ES-I3 (cell line): ENCODE results near the gene SOCS2.

Source experiments
- H3K36me3 ChIP-seq: 2 replicates; pipeline ENCODE4 v1.6.1; 2013; ENCODE audit warnings: mild to moderate bottlenecking, low read length, control low read depth, moderate library complexity; ENCODE audit not compliant: insufficient read depth
- H3K4me1 ChIP-seq: 2 replicates; pipeline ENCODE4 v1.6.1; 2013; ENCODE audit warnings: mild to moderate bottlenecking, control low read depth, low read length; ENCODE audit not compliant: insufficient read depth
- H3K9ac ChIP-seq: 2 replicates; pipeline ENCODE4 v1.6.1; 2013; ENCODE audit warnings: low read depth, mild to moderate bottlenecking, low read length, moderate library complexity
- H3K9me3 ChIP-seq: 2 replicates; pipeline ENCODE4 v1.6.1; 2013; ENCODE audit warnings: mild to moderate bottlenecking, low read length, moderate library complexity; ENCODE audit not compliant: control insufficient read depth, insufficient read depth

The SOCS2 gene, protein sequence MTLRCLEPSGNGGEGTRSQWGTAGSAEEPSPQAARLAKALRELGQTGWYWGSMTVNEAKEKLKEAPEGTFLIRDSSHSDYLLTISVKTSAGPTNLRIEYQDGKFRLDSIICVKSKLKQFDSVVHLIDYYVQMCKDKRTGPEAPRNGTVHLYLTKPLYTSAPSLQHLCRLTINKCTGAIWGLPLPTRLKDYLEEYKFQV

DNA sequence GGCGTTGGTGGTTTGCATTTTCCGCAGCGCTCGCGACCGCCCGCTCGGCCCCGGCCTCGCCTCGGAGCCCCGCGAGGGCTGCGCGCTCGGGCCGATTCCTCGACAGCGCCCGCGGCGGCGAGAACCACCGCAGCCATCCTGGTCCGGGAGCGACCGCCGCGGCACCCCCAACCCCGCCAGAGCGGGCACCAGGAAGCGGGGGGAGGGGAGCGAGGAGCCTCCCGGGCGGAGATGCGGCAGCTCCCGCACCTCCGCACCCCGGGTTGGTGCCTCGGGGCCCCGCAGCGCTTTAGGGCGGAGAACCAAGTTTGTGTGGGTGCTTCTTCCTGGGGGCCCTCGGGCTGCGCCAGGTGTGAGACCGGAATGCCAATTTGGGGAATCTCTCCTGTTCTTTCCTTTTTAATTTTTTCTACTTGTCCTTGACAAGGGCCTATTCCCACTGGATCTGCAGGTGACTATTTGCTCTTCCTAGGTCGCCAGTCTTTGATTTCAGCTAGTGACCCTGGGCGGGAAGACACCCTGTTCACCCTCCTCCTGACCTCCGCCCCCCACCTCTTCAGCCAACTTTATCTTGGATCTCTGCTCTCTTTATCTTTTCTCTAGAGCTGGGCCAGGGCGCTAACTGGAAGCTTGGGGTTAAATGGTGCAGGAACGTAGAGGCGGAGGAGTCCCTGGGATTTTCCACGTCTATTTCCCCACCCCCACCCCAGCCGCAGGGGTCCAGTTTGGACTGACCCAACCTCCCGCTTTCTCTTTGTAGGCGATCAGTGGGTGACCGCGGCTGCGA, at the start of gene SOCS2:
SOCS2 (plus strand) TSS at position 751 of the 787 bp plus-strand sequence. CDS start 223 bp downstream, outside the sequence.
- Histone ChIP-seq H3K36me3 (peaks cover 10% of the 10 kb centered on the region; the same call in 1 of the 2 replicates), H3K9me3 (no peaks in the 10 kb centered on the region), H3K4me1 (peaks cover 15% of the 10 kb centered on the region), H3K9ac (peak within 1 kb of the TSS; percentile 82)

DNA sequence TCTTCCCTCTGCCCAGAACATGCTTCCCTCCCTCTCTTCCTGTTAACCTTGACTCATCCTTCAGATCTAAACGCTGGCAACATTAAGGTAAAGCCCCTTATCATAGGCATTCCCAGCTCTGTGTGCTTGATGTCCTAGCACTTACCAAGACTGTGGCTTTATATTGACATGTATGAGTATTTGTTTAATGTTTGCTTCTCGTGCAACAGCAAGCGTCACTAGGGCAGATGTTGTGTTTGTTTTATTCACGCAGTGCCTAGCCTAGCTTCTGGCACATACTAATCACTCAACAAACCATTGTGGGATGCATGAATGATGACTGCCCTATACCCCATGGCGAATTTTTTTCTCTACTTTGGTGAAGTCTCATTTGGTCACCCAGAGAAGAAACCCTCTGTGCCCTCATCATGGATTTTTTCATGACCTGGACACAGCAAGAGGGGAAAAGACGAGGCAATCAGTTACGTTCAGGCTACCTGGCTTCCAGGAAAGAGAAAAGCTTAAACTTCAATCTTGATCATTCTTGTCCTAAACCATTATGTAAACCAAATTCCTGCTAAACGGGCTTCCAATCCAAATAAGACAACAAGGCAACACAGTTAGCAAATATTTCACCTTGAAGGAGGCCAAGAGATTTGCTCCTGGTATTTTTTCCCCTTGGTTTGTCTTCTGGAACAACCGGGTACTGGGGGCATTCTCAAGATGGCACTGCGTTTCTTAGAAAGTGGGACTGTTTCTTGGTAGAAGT, 47.9 kb upstream of the SOCS2 start:
- Histone ChIP-seq H3K4me1 (peaks cover 4% of the 10 kb centered on the region; the same call in 1 of the 2 replicates), H3K36me3 (no peaks in the 10 kb centered on the region), H3K9ac (no peak overlapping the region), H3K9me3 (no peaks in the 10 kb centered on the region)

DNA sequence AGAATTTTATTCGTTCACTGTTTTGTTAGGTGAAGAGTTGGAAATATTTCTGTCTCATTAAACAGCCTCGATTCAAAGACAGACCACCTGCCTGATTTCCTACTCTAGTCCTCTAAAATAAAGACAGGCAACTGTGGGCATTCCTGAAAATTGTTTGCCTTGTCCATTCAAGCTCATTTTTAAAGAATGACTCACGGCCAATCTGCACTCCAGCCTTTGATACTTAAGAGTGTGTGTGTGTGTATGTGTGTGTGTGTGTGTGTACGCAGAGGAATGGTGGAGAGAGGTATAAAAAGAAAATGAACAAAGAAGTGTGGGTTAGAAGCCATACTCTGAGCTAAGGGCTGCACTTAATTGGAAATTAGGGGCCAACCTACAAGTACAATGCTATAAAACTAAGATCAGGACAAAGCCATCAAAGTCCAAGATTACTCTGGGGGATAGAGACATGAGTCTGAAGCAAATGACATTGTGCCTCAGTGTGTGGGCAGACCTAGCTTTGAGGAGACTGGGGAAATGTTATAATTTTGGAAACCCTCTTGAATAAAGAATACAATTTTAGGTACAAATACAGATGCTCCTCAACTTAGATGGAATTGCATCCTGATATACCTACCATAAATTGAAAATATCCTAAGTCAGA, 45.6 kb upstream of the SOCS2 start:
- Histone ChIP-seq H3K9me3 (0 out of 2 replicates have a peak, but pooled peaks cover 3% of the 10 kb centered on the region), H3K4me1 (peaks cover 4% of the 10 kb centered on the region; the same call in 1 of the 2 replicates), H3K9ac (no peak overlapping the region), H3K36me3 (no peaks in the 10 kb centered on the region)

DNA sequence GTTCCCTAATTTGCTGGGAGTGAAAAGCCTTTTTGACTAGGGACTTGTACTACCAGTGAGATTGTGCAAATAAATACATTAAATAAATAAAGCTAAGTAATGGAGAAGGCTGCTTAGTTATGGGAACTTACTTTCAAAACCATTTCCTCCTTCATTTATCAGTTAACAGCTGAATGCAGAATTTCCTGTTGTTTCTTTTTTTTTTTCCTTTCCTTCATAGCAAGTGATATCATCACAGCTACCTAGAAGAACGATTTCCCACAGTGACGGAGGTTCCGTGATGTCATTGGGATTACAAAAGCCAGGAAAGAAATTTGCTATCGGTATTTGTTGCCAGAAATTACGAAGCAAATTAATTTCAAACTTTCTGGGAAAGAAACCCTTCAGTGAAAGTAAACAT, 42.1 kb upstream of the SOCS2 start:
- peaks cover 4% of the 10 kb centered on the region; the same call in 1 of the 2 replicates for H3K4me1 ChIP-seq
- no peak overlapping the region for H3K9ac ChIP-seq
- H3K9me3 ChIP-seq, result 0 out of 2 replicates have a peak, but pooled peaks cover 3% of the 10 kb centered on the region
- no peaks in the 10 kb centered on the region for H3K36me3 ChIP-seq

DNA sequence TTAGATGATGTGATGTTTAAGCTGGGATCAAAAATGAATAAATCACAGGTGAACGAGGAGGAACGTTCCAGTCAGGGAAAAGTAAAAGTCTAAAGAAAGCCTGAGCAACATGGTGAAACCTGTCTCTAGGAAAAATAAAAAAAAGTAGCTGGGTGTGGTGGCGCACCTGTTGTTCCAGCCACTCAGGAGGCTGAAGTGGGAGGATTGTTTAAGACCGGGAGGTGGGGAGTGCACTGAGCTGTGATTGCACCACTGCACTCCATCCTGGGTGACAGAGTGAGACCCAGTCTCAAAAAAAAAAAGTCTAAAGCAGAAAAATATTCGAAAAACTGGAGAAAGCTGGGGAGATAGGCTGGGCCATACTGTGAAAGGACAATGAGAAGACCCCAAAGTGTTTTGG, 39.2 kb upstream of the SOCS2 start:
- Histone ChIP-seq H3K9ac (no peak overlapping the region), H3K9me3 (0 out of 2 replicates have a peak, but pooled peaks cover 3% of the 10 kb centered on the region), H3K36me3 (no peaks in the 10 kb centered on the region), H3K4me1 (no peaks in the 10 kb centered on the region)

DNA sequence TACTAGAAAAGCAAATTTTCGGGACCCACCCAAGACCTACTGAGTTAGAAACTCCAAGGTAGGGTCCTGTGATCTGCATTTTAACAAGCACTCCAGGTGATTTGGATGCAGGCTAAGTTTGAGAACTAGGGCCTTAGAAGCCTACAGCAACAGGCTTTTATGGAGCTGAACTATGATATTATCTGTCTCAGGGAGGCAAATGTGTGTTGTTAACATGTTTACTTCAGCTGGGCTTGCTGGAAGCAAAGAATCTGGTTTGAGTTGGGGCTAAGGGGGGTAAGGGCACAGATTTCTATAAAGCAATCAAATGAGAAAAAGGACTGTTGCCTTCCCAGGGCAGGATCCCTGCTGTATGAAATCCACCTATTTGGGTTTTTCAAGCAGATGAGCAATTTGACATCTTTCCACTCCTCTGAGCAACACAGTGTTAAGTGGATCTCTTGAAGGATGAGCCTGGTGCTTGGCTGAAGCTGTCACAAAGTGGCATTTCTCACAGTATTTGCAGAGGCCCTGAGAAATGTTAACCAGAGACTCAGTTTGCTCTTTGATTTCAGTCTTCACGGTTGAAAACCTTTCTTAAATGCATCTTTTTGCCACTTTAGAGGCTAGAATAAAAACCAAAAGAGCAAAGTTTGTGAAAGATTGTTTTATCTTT, 36.2 kb upstream of the SOCS2 start:
- Histone ChIP-seq H3K4me1 (no peaks in the 10 kb centered on the region), H3K9ac (no peak overlapping the region), H3K9me3 (0 out of 2 replicates have a peak, but pooled peaks cover 2% of the 10 kb centered on the region), H3K36me3 (no peaks in the 10 kb centered on the region)

DNA sequence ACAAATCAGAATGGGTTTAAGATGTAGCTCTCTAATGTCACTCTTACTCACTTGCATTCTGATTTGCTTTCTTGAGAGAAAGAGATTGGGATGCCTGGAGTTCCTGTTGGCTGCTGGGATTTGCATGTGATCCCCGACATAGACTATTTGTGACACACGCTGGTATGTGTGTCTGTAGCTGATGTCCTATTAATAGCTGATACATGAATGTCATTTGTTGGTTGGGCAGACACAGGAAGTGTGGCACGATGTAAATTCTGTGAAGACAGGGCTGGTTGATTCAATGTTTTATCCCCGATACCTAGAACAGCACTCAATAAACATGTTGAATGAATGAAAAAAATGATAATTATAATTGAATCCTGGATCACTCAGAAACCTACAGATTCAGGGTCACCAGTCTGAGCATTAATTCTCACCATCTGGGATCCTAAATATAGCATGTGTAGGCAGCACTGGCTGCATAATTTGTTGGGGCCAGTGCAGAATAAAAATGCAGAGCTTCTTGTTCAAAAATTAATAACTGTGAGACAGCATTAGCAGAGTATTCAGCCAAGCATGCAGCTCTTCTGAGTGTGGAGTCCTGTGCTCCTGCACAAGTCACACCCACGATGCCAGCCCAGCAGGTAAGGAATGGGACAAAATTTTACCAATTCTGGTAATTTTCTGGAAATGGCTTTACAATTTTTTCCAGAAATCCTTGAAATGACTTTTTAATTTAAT, 35.5 kb upstream of the SOCS2 start:
- Histone ChIP-seq H3K36me3 (no peaks in the 10 kb centered on the region), H3K9ac (no peak overlapping the region)

DNA sequence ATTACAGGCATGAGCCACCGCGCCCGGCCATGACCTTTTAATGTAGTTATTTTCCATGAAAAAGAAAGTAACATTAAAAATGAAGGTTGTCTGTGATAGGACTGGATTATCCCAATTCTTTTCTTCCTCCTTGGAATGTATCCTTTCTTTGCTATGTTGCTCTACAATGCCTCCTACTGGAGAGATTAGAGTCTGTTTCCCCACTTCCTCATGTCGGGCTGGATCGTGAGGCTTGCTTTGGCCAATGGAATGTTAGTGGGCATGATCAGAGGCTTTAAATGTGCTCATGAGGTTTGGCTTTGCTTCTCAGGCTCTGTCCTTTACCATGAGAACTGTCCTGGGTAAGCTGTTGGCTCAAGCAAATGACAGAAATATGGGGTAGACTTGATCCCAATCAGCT, 34.7 kb upstream of the SOCS2 start:
- Histone ChIP-seq H3K4me1 (no peaks in the 10 kb centered on the region), H3K9ac (no peak overlapping the region), H3K9me3 (no peaks in the 10 kb centered on the region), H3K36me3 (no peaks in the 10 kb centered on the region)

More for the DNA sequence above, 35.5 kb upstream of the SOCS2 start:
- H3K9me3 ChIP-seq, result no peaks in the 10 kb centered on the region
- no peaks in the 10 kb centered on the region for H3K4me1 ChIP-seq

DNA sequence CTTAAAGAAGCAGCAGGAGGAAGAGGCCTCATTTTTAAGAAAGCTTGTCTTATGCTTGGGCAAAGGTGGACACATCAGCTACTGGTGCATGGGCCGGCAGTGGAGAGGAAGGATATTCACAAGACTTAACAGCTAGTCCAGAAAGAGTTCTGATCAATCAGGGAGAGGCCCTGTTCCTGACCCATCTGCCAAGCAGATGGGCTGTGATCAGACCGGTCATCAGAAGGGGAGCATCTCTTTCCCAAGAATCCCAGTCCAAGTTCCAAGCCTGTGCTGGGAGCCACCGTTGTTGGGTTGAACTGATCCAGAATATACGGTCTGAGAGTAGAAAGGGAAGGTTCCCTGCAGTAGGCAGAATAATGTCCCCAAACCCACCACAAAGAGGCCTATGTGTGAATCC, 32.7 kb upstream of the SOCS2 start:
- no peak overlapping the region for H3K9ac ChIP-seq
- H3K4me1 ChIP-seq, result no peaks in the 10 kb centered on the region
- H3K9me3 ChIP-seq, result no peaks in the 10 kb centered on the region
- H3K36me3 ChIP-seq, result peaks cover 2% of the 10 kb centered on the region; the same call in 1 of the 2 replicates

DNA sequence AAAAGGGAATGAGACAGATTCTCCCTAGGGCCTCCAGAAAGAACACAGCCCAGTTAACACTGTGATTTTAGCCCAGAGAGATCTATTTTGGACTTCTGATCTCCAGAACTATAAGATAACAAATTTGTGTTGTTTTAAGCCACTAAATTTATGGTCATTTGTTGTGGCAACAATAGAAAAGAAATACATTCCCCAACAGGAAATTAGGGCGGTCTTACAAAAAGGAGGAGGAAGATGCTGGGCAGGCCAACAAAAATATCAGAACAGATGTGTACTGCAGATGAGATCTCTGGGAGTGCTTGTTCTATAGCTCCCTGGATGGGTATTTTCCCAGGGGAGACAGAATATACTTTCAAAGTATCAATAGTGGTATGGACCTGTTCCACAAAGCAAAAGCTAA, 32.0 kb upstream of the SOCS2 start:
- no peak overlapping the region for H3K9ac ChIP-seq
- no peaks in the 10 kb centered on the region for H3K9me3 ChIP-seq
- no peaks in the 10 kb centered on the region for H3K4me1 ChIP-seq
- H3K36me3 ChIP-seq, result peaks cover 2% of the 10 kb centered on the region; the same call in 1 of the 2 replicates

DNA sequence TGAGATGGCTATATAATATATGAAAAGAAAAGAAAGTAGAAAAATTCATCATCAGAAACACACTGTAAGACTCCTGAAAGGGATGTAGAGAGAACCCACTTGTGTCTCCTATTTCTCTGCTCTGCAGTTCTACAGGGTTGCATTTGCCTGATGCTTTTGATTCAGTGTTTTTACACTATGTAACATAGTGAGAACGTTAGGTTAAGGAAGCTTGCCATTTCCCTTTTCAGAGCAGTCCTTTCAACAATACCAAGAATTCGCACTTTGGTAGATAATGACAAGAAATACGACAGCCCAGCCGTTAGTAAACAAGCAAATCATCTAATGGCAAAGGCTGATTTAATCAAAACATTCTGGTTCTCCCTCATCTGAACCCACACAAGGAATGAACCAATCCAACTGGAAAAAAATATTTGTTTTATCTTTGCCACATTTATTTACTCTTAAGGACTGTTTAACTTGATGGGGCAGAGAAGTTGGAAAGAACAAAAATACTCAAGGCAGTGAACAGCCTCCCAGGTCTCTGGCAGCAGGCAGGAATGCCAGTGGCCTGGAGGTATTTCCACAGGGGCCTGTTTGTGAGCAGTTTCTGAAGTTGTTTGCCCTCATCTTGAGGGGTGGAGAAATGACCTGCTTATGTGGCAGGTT, 30.8 kb upstream of the SOCS2 start:
- Histone ChIP-seq H3K4me1 (no peaks in the 10 kb centered on the region), H3K9me3 (no peaks in the 10 kb centered on the region), H3K36me3 (peaks cover 2% of the 10 kb centered on the region; the same call in 1 of the 2 replicates), H3K9ac (no peak overlapping the region)

DNA sequence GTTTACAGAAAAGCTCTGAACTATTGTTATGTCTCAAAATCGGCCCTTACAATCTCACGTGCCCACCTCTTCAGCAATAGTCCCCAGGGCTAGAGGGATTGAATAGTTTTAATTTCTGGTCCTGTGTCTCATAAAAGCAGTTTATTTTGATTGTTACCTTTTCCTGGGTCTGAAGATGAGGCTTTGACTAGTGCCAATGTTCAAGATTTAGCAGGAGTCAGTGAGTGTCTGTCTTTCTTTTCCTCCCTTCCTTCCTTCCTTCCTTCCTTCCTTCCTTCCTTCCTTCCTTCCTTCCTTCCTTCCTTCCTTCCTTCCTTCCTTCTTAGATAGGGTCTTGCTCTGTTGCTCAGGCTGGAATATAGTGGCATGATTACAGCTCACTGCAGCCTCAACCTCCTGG, 24.7 kb upstream of the SOCS2 start:
- H3K4me1 ChIP-seq, result no peaks in the 10 kb centered on the region
- H3K36me3 ChIP-seq, result peaks cover 6% of the 10 kb centered on the region
- H3K9me3 ChIP-seq, result 0 out of 2 replicates have a peak, but pooled peaks cover 3% of the 10 kb centered on the region
- no peak overlapping the region for H3K9ac ChIP-seq

DNA sequence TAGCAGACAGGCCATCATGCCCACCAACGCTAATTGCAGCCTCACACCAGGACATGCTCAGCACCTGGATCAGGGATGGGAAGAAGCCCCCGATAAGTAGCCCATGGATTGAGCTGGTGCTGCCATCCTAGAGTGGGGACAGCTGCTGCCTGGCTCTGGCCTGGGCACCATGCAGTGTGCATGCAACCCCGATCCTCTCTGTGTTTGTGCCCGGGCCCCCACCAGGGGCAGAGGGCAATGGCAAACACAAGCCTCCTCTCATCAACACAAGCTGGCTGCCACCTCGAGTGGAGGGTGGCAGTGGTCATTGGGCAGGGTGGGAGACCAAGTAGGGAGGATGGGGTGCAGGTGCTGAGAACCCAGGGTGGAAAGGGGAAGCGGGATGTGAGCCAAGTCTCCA, 23.3 kb upstream of the SOCS2 start:
- Histone ChIP-seq H3K36me3 (peaks cover 3% of the 10 kb centered on the region; the same call in 1 of the 2 replicates), H3K4me1 (no peaks in the 10 kb centered on the region), H3K9ac (no peak overlapping the region), H3K9me3 (0 out of 2 replicates have a peak, but pooled peaks cover 3% of the 10 kb centered on the region)
